ENCODE results near the gene STRBP. TPM values are rescaled to one million over a fixed set of nuclear protein-coding genes. Genes with fewer than 3 reads are reported as not detected.

Gene STRBP
- total RNA-seq, 2 donors from 2014 or later, result 30.1 to 42.5 TPM

Other genes with a start within 250 kb of the STRBP start
- 1 to 10 TPM in 1 of 2 donors, under 1 TPM in 1; 0.95 to 1.5 TPM for gene GPR21, start 234.9 kb downstream of the STRBP start, total RNA-seq
- gene CRB2, start 87.6 kb upstream of the STRBP start, total RNA-seq, result under 1 TPM; 0.06 to 0.45 TPM

All from activated T-helper 17 cell treated with anti-CD3 and anti-CD28 coated beads, Interleukin-2, amount 50 U/mL, for 72 hours (primary cell).